Tongue (tissue), 2 donors: ENCODE results near the gene TLE5. TPM values are rescaled to one million over a fixed set of nuclear protein-coding genes. Genes with fewer than 3 reads are reported as not detected.

ENCODE experiments used
- DNase-seq: peaks from one replicate; pipeline ENCODE4 v3.0.0-alpha.2; 2015
- total RNA-seq: library from RNA; depleted of rRNA; stranded (reverse); fragments of >200 nt; gene quantifications from one replicate; pipeline ENCODE4 v1.2.3, GENCODE V29; 2014

TLE5 gene, protein sequence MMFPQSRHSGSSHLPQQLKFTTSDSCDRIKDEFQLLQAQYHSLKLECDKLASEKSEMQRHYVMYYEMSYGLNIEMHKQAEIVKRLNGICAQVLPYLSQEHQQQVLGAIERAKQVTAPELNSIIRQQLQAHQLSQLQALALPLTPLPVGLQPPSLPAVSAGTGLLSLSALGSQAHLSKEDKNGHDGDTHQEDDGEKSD
- total RNA-seq, result 169 TPM

DNA sequence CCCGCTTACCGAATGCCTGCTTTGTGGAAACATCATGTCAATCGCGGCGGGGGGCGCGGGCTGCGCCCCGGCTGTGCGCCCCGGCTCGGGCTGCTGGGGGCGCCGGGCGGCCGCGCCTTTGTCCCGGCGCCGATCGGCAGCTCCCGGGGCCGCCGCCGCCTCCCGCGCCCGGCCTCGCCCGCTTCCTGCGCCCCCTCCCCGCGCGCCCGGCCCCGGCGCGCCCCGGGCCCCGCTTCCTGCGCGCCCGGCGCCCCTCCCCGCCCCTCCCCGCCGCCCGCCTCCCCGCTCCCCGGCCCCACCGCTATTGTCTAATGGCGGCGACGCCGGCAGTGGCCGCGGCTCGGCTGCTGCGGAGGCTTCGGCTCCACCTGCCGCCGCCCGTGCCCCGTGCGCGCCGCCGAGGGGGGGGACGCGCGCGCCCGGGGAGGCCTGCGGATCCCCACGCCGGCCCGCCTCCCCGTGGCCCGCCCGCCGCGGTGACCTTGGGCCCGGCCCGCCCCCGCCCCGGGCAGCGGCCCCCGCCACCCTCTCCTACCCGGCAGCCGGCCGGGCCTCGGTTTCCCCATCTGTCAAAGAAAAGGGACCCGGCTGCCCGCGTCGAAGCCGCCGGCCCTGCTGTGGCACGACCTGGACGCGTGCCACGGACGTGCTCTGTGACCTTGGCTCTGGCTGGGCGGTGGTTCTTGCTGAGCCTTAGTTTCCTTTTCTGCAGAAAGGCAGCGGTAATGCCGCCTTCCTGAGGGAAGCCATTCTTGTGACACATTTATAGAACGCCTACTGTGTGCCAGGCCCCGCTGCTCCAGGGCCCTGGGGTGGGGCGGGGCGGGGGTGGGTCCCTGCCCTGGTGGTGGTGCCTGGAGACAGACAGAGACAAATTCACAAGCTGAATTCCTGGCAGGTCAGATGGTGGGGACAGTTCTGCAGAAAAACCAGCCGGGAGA is at the start of gene TLE5:
Gene TLE5, minus strand, starts transcription at position 331 of the 941 bp plus-strand sequence. Its CDS starts 295 bp downstream, at position 36.
- DNase-seq, result peak; percentile 78

DNA sequence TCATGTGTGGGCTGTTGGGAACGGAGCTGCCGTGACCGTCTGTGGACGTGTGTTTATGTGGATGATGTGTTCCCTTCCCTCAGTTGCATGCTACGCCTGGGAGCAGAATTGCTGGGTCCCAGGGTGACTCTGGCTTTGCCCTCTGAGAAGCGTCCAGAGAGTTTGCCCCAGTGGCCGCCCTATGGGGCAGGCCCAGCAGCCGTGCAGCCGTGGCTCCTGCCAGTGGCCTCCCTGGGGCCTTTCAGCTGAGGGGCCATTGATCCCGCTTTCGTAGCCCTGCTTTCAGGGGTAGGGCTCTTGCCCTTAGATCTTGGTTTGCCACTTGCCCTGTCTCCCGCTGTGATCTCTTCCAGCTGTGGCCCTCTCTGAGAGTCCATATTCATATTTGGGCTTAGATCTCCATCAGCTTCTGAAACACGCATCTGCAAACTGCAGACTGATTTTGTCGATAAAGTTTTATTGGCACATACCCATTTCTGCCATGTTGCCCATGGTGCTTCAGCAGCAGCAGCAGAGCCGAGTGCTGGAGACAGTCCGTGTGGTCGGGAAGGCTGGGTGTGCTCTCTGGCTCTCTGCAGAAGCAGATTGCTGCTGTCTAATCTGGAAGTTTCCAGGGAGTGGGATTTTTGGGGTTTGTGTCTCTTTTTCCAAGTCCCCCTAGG is 49.4 kb upstream of the TLE5 start:
- no peak for DNase-seq

DNA sequence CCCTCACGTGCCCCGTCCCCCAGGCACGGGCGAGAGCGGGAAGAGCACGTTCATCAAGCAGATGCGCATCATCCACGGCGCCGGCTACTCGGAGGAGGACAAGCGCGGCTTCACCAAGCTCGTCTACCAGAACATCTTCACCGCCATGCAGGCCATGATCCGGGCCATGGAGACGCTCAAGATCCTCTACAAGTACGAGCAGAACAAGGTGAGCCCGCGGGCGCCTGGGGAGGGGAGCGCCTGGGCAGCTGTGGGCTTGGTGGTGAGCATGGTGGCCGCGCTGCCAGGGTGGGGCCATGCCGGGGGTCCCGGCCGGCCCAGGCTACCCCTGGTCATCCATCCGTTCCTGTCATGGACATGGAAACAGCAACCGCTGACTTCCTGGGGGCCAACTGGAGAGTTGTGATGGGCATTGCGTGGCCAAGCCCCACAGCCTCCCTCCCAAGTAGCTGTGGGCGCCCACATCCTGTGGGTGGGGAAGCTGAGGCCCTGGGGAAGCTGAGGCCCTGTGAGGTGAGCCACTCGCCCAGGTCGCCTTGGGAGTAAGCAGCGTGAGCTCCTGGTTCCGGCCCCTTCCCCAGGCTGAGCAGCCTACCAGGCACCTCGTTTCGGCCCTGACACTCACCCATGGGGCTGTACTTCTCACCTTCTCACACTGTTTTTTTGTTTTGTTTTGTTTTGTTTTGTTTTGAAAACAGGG is 48.0 kb upstream of the TLE5 start:
- DNase-seq, result no peak

DNA sequence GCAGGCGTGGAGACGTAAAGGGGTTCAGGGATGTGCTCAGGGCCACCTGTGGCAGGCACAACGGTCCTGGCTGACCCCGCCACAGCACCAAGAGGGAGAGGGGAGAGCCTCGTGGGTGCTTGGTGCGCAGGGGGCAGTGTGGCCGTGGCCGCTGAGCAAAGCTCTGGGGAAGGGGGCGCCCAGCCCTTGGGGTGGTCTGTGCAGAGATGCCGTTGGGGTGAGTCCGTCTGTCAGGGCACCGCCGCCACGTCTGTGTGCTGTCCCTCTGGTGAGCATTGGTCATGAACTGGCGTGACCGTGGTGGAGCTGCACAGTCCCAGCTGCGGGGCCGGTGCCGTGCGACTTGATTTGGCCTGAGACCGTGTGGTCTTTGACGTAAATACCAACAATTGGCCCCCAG is 47.2 kb upstream of the TLE5 start:
- no peak for DNase-seq

DNA sequence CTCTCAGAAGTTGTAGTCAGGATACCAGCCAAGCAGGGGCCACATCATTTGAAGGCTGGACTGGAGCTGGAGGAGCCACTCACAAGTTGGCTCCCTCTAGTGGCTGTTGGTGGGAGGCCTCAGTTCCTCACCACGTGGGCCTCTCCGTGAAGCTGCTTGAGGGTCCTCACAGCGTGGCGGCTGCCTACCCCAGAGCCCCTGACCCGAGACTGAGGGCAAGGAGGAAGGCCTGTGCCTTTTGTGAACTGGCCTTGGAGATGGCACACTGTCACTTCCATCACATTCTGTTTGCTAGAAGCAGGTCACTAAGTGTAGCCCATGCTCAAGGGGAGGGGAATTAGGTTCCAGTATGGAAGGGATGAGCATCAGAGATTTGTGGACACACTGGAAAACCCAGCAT is 46.5 kb upstream of the TLE5 start:
- DNase-seq, result peak; percentile 52

DNA sequence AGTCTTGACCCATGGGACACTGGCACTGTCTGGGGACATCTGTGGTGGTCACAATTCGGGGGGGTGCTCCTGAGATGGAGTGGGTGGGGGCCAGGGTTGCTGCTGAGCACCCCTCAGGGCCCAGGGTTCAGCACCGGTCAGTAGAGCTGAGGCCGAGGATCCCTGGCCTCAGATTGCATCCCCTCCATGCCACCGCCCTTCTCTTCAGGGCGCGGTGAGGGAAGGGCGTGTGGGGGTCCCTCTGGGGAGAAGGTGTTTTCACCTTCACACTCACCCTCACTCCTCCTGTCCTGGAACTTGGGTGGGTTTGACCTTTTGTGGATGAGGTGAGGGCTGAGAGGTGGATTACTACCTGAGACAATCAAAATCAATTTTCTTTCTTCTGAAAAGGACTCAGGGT is 45.4 kb upstream of the TLE5 start:
- no peak for DNase-seq

DNA sequence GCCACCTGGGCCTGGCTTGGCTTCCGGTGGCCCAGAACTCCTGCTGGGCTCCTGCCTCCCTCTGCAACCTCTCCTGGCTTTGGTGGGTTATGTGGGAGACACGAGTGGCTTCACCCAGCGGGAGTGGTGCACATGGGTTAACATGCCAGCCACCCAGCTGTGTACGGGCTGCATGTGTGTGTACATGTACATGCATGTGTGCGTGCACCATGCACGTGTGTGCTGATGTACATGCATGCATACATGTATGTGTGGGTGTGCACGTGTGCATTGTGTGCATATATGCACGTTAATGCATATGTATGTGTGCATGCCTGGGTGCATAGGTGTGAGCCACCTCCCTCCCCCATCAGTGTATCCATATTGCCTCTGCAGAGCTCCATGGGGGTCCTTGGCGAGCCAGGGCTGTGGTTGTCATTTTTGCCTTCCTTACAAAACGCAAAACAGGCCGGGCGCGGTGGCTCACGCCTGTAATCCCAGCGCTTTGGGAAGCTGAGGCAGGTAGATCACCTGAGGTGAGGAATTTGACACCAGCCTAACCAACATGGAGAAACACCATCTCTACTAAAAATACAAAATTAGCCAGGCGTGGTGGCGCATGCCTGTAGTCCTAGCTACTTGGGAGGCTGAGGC is 44.3 kb upstream of the TLE5 start:
- DNase-seq, result no peak

DNA sequence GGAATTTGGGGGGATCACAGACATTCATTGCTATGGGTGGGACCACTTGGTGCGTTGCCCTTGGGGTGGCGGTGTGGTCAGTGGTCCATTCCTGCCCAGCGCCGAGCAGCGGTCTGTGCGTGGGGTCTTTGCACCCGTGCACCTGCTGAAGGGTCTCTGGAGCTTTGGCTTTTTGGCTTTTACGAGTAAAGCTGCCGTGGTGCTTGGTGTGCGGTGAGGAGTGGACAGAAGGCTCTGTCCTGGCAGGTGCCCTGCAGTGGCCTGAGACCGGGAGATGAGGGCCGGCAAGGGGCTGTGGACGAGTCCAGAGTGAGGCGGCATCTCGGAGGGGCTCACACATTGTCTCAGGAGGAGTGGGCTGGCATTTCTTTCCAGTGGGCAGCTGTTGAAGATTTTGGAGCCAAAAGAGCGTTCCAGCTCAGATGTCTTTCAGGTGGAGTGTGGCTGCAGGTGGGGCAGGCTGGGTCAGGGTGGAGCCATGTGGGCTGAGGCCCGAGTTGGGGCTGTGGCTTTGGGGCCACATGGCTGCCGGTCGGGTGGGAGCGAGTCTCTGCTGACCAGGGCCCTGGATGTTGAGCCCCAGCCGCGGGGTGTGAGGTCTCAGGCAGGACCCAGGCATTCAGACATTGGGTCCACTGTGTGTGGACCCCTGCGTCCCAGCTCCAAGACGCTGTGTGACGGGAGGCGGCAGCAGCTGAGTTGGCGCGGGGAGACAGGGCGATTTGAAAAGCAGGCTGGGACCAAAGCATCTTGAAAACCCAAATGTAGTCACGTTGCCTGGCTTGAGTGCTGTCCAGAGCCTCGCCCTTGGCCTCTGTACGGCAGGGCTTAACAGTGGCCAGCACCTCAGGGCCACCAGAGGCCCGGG is 43.6 kb upstream of the TLE5 start:
- DNase-seq, result no peak

DNA sequence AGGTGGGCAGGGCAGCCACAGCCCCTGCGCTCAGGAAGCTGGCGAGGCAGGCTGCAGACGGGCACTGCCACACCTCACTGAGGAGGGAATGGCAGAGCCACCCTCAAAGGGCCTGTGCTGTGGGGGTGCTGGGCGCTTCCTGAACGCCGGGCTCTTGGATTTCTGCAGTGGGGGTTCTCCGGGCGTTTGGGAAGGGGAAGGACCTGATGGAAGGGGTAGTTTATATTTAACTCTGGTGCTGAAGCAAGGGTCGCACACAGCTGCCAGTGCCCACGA is 42.4 kb upstream of the TLE5 start:
- DNase-seq, result no peak

DNA sequence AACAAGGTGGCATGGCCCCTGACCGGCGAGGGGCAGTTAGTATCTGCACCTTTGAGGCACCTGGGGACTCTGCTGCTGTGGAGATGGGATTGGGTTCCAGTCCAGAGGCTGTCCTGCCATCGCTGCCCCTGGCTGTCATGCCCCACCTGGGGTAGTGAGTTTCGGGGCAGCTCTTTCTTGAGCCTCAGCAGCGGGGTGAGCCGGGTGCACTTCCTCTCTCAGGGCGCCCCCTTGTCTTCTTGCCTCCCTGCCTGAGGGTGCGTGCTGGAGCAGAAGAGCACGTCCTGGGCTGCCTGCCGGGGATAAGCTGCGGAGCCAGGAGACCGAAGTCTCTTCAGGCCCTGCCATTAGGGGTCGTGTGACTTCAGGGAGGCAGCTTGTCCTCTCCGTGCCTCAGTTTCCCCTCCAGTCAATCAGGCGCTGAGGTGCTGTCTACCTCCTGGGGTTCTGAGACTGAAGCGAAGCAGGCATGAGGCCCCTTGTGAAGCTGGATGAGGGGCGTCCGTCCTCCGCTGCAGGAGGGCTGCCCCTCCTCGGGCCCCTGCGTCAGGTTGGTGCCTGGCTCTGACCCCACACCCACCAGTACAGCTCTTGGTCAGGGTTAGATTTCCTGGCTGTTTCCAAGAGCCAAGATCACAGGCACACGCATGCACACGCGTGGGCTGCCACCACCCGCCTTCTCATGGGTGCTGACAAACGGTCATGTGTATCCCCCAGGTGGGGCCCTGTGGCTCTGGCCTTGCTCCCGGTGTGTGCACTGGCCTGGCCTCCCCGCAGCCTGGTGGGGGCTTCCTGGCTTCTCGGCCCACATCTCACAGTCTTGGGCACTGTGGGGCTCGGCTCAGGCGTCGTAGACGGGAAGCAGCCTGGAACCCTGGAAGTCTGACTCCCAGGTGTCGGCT is 40.2 kb upstream of the TLE5 start:
- DNase-seq, result no peak

DNA sequence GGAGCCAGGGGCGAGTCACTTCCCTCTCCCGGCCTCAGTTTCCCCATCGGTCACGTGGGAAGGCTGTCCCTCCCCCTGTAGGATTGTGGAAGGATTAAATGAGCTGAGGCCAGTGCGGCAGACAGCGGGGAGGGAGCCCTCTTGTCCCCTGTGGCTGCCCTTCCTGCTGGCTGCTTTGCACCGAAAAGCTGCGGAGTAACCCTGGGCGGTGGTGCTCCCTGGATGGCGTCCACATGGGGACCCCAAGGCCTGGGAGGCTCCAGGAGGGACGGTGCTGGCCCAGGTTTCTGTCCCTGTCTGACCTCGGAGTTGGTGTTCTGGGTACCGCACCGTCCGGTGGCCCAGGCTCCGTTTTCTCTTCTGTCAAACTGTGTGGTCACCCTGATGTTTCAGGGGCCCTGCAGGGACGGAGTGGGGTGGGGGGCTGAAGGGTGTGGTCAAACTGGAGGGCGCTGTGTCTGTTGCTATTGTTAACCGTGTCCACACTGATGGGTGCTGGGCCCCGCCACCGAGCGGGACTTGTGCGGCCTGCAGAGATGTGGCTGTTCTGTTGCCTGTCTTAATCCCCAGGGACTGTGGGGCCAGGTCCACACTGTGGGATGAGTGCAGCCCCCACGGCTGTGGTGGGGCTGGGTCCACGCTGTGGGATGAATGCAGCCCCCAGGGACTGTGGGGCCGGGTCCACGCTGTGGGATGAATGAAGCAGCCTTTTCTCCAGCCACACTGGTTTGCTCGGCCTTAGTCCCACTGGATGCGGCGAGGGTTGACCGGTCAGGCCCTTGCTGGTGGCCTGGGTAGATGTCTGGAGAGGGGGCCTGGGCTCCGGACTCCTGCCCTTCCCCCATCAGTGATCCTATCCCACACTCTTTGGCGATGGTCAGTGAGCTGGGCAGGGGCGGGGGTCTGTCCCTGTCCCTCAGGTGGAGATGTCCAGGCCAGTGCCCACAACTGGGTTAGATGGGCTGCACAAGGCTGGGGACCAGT is 38.7 kb upstream of the TLE5 start:
- DNase-seq, result no peak

DNA sequence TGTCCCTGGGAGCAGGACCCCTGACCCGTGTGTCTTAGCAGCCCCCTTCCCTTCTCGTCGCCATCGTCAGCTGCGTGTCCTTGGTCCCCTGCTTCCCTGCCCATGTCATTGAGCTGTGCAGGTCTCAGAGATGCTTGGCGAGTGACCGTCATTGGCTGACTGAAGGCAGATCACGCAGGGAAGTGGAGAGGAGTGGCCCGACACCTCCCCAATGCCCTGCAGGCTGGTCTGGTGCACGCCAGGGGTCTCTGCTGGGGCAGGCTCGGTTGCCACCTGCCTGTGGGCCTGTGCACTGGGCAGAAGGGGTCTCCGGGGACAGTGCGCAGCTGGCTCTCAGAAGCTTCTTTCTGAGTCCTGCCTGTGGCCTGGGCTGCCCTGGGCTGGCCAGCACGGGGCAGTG is 38.0 kb upstream of the TLE5 start:
- DNase-seq, result no peak

DNA sequence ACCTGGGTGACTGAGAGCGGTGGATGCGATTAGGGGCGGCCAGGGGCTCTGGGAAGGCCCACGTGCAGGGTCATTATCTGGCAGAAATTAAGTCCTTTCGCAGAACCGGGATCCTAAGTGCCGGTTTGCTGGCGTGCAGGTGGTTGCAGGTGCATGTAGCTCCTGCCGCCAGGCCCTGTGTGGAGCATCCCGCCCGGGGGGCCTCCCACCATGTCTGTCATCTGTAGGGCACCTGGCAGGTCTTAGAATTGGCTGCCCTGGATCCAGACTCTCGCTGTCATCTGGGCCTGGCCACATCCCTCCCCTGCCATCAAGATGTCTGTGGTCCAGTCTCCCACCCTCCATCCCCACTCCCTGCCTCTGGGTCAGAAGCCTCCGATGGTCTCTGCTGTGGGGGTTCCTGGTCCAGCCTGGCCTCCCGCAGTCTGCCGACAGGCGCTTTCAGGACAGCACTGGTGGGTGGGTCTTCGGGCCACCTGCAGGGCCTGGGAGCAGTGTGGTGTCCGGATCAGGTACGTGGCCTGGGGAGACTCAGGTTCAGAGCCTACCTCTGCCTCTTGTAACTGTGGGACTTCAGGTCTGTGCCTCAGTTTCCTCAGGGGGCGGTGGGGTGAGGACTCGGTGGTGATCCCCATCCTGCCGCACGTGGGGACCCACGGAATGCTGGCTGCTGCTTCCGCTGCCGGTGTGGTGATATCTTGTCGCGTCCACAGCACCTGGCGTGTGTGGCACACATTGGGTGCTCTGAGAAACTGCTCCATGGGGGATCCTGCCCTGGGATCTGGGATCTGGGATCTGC is 37.3 kb upstream of the TLE5 start:
- DNase-seq, result no peak

DNA sequence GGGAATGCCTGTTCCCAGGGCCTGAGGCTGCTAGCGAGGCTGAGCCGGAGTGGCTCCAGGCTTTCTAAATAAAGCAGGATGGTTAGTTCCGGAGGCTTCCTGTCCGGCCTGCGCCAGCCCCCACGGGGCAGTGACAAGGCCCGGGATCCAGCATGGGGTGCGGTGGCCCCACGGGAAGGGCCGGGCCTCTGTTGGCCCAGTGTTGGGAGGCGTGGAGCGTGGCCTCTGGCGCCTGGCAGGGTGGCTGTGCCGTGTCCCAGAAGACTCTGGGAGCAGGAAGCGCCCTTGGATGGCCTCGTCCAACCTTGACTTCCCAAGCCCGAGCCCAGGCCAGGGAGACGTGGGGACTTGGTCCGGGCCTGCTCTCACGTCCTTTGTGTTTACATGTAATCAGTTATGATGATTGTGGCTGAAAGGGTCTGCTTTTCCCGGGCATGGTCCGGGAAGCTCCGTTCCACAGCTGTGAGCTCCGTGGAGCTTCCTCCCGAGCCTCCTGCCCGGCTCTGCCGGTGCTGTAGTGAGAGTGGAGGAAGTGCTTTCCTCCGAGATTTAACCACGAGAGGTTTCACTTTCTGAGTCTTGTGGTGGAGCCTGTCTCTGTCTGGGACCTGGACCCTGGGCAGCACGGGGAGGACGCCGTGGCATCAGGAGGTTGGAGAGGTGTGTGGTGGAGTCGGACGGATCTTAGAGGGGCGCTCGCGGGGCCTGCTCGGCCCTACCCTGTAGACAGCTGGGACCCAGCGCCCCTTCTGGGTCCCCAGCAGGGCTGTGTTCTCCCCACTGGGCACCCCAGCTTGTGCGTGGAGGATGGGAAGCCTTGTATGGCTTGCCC is 36.4 kb upstream of the TLE5 start:
- no peak for DNase-seq

DNA sequence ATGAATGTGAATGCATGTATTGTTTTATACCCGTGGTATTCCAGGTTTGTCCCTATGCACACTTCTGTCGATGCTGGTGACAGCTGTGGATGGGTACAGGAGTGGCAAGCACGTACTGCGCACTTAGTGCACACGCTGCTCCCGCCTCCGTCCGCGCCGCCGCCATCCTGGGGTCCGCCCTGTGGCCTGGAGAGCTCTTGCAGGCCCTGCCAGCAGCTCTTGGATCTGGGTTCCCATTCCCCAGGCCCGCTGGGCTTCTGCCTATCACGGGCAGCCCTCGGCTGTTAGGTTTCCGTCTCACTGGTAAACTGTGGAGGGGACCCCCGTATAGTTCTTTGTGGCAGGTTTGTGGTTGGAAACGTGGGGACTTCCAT is 35.8 kb upstream of the TLE5 start:
- no peak for DNase-seq

DNA sequence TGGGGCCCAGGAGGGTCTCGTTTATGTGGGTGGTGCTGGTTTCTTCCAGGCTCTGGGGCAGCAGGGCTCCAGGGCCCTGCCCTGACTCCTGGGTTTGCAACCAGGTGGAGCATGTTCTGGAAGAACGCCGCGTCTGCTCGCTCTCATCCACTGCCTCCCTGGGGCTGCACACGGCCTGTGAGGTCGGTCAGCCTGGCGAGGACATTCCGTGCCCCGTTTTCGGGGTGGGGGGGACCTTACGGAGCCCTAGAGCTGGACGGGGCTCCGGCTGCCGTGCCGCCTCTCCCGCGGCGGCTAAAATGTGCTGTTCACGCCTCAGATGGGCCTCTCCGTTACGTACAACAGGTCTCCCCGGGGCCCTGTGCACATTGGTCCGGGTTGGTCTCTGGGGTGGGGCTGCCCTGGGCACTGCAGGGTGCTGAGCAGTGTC is 35.2 kb upstream of the TLE5 start:
- DNase-seq, result no peak

DNA sequence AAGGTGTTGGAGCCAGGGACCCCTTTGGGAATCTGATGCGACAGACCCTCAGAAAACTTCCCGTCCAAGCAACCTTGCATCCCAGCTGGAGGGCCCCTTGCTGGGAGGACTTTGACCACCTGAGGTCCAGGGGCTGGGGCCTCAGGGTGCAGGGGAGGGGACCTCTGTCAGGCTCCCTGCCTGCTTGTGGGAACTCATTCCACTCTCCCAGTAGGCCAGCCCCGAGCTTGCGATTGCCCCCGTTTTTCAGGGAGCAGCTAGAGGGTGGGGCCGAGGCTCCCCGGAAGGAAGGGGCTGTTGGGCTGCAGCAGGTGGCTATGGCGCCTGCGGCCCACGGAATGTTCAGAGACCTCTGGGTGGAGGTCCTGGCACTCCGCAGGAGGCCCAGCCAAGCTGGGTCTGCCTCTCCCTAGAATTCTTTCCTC is 34.6 kb upstream of the TLE5 start:
- DNase-seq, result no peak
